ENCODE measurements around the gene GINS1.
A peak's percentile ranks its signal among the peaks of the same experiment; 100 is the strongest.

GINS1 gene

DNA sequence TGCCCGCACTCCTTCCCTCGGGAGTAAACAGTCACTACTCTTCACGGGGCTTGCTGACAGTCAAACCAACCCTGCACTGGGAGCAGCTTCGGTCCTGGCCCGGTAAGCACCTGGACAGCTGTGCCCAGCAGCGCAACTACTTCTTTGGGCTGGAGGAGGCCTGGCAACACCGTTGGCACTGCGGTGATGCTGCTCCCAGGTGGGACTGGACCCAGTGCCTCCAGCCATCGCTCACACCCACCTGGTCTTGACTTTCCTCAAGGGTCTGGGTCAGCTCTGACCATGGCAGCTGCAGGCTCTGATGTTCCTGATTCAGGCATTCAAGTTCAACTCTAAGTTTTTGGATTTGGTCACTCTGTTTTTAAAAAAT, 53.8 kb downstream of the GINS1 start:
- DNase-seq (no peak), ATAC-seq (ENCODE audit: insufficient read depth, low read depth) (no peak)
- Histone ChIP-seq H3K4me2 (ENCODE audit: insufficient read depth, low read length) (no peak overlapping the region), H3K27me3 (ENCODE audit: insufficient read depth, low read length, poor library complexity) (no peaks in the 10 kb centered on the region), H3K27ac (ENCODE audit: low read length) (no peak overlapping the region), H3K79me2 (ENCODE audit: insufficient read depth, low read length) (no peaks in the 10 kb centered on the region), H2AFZ (ENCODE audit: low read depth, low read length) (no peak overlapping the region), H3K36me3 (ENCODE audit: insufficient read depth, low read length) (peaks cover 64% of the 10 kb centered on the region), H3K4me1 (ENCODE audit: insufficient read depth, low read length) (no peaks in the 10 kb centered on the region), H3K9ac (ENCODE audit: low read depth, low read length) (no peak overlapping the region), H3K9me3 (ENCODE audit: insufficient read depth, low read length, severe bottlenecking) (no peaks in the 10 kb centered on the region), H3K4me3 (ENCODE audit: low read depth in 1 of 2, low read length in 2 of 2) (no peak overlapping the region), H4K20me1 (ENCODE audit: insufficient read depth, low read length) (no peaks in the 10 kb centered on the region)
- TF ChIP-seq EZH2 (IDR thresholded peaks at IDR 0.05; ENCODE audit: borderline replicate concordance, low read depth, low read length, severe bottlenecking) = no peak
- TF ChIP-seq, protein P1, sequence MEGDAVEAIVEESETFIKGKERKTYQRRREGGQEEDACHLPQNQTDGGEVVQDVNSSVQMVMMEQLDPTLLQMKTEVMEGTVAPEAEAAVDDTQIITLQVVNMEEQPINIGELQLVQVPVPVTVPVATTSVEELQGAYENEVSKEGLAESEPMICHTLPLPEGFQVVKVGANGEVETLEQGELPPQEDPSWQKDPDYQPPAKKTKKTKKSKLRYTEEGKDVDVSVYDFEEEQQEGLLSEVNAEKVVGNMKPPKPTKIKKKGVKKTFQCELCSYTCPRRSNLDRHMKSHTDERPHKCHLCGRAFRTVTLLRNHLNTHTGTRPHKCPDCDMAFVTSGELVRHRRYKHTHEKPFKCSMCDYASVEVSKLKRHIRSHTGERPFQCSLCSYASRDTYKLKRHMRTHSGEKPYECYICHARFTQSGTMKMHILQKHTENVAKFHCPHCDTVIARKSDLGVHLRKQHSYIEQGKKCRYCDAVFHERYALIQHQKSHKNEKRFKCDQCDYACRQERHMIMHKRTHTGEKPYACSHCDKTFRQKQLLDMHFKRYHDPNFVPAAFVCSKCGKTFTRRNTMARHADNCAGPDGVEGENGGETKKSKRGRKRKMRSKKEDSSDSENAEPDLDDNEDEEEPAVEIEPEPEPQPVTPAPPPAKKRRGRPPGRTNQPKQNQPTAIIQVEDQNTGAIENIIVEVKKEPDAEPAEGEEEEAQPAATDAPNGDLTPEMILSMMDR (IDR thresholded peaks at IDR 0.05; ENCODE audit: borderline replicate concordance, extremely low read depth, low read length, poor library complexity, severe bottlenecking) = no peak

DNA sequence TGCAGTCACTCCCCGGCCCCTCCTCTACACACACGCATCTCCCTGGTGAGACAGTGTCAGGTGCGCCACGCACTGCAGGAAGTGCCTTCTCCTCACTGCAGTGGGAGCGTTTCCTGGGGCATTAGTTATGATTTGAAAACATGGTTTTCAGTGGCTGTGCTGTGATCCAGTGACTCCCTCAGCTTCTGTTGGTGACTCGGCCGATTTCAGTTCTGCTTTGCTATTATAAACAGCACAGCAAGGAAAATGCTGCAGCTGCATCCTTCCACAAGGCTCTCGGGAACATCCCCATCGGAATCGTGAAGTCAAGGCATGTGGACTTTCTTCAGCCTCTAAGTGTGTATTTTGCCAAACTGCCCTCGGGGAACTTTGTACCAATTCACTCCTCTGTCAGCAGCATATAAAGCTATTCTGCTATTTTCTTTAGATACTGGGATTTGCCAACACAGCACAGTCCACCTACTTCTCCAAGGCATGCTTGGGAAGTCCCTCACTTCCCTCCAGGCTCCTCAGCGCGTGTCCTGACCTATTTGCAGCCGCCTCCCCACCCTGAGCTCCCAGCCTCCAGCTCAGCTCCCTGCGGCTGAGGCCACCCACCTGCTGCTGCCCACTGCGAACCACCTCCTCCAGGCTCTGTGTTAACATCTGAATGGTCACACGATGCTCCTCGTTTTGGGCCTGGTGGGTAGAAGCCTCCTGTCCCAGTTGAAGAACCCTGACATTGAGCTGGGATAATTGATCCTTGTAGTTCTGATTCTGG, 54.5 kb downstream of the GINS1 start:
- DNase-seq = no peak
- Histone ChIP-seq H4K20me1 (ENCODE audit: insufficient read depth, low read length) (no peaks in the 10 kb centered on the region), H3K9me3 (ENCODE audit: insufficient read depth, low read length, severe bottlenecking) (no peaks in the 10 kb centered on the region), H3K27ac (ENCODE audit: low read length) (no peak overlapping the region), H3K79me2 (ENCODE audit: insufficient read depth, low read length) (no peaks in the 10 kb centered on the region), H2AFZ (ENCODE audit: low read depth, low read length) (no peak overlapping the region), H3K4me2 (ENCODE audit: insufficient read depth, low read length) (no peak overlapping the region), H3K4me1 (ENCODE audit: insufficient read depth, low read length) (no peaks in the 10 kb centered on the region), H3K9ac (ENCODE audit: low read depth, low read length) (no peak overlapping the region), H3K4me3 (ENCODE audit: low read depth in 1 of 2, low read length in 2 of 2) (no peak overlapping the region), H3K36me3 (ENCODE audit: insufficient read depth, low read length) (peaks cover 67% of the 10 kb centered on the region), H3K27me3 (ENCODE audit: insufficient read depth, low read length, poor library complexity) (no peaks in the 10 kb centered on the region)
- ATAC-seq (ENCODE audit: insufficient read depth, low read depth) = peak; percentile 32; the same call in 1 of the 3 replicates
- TF ChIP-seq, protein P1 (IDR thresholded peaks at IDR 0.05; ENCODE audit: borderline replicate concordance, extremely low read depth, low read length, poor library complexity, severe bottlenecking) = no peak
- TF ChIP-seq EZH2 (IDR thresholded peaks at IDR 0.05; ENCODE audit: borderline replicate concordance, low read depth, low read length, severe bottlenecking) = no peak

DNA sequence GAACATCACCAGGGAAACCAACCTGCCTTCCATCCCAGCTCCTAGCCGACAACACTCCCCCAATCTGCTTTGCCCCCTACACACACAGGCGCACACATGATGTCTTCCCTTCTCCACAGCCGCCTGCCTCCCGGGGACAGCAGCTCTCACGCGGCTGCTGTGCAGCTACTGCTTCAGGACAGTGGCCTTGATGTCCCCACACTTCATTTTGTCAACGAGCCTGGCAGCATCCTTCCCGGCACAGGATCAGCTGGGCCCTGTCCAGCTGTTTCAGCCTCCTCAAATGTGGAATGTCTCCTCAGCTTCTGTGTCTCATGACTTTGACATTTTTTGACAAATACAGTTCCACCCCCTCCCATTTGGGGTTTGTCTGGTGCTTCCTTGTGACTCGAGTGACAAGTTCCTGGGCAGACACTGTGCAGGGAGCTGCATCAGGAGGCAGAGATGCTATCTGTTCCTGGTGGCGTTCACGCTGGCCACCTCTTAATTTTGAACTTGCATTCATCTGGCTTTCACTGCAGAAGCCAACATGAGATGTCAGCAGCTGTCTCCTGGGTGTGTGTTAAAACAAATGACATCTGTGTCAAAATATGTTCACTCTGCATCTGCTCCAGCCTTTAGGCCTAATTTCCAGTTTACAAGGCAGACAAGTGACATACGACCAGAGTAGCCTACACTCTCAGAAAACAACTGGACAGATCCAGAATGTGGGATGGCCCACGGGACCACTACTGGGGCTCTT, 57.2 kb downstream of the GINS1 start:
- Histone ChIP-seq H3K4me1 (ENCODE audit: insufficient read depth, low read length) (no peaks in the 10 kb centered on the region), H3K36me3 (ENCODE audit: insufficient read depth, low read length) (peaks cover 69% of the 10 kb centered on the region), H3K4me3 (ENCODE audit: low read depth in 1 of 2, low read length in 2 of 2) (no peak overlapping the region), H3K9me3 (ENCODE audit: insufficient read depth, low read length, severe bottlenecking) (no peaks in the 10 kb centered on the region), H3K27ac (ENCODE audit: low read length) (no peak overlapping the region), H4K20me1 (ENCODE audit: insufficient read depth, low read length) (no peaks in the 10 kb centered on the region), H3K9ac (ENCODE audit: low read depth, low read length) (no peak overlapping the region), H2AFZ (ENCODE audit: low read depth, low read length) (no peak overlapping the region), H3K79me2 (ENCODE audit: insufficient read depth, low read length) (no peaks in the 10 kb centered on the region), H3K4me2 (ENCODE audit: insufficient read depth, low read length) (no peak overlapping the region), H3K27me3 (ENCODE audit: insufficient read depth, low read length, poor library complexity) (no peaks in the 10 kb centered on the region)
- TF ChIP-seq, protein P1 (IDR thresholded peaks at IDR 0.05; ENCODE audit: borderline replicate concordance, extremely low read depth, low read length, poor library complexity, severe bottlenecking) = no peak
- no peak for TF ChIP-seq EZH2 (IDR thresholded peaks at IDR 0.05; ENCODE audit: borderline replicate concordance, low read depth, low read length, severe bottlenecking)
- DNase-seq (no peak), ATAC-seq (ENCODE audit: insufficient read depth, low read depth) (no peak)

Data from DND-41 (cell line).